K562 (cell line): ENCODE data around the gene TOMT. TPM values are rescaled to one million over a fixed set of nuclear protein-coding genes. Genes with fewer than 3 reads are reported as not detected.

Experiments
- ATAC-seq: fragments of 200-7000 bp; cut with Tn5 transposase; 3 replicates; pipeline ENCODE4 v1.9.1; 2020; ENCODE audit warnings: moderate library complexity
- BruUV-seq: library from RNA; stranded (reverse); fragments of 400-500 nt; replicated peaks from 2 replicates; lab custom pipeline; 2021; lab: Mats Ljungman, UMichigan
- CTCF ChIA-PET: fragments of 300-600 bp; formaldehyde crosslinking; extraction: SDS; loops from one replicate; lab custom pipeline; 2021; ENCODE audit warnings: low intra/inter-chr PET ratio; lab: Yijun Ruan, JAX
- POLR2A ChIA-PET: fragments of 300-600, 350-650 bp; sonication (Branson Sonifier 250); formaldehyde crosslinking; extraction: SDS; loops from one replicate; lab custom pipeline; 2021; ENCODE audit warnings: antibody characterized with exemption, inconsistent platforms; lab: Yijun Ruan, JAX
- DNase-seq, 4 experiments: peaks; one replicate each; pipeline versions ENCODE4 v3.0.0 to v3.0.0-alpha.2; 2011 to 2018; ENCODE audit warnings: low spot score in 3 of 4, mixed read lengths in 3 of 4; ENCODE audit errors: extremely low read depth in 1 of 4
- FAIRE-seq: peaks from 2 replicates; lab custom pipeline; 2011; peaks lifted over from hg19 to GRCh38; lab: Jason Lieb, UNC
- H2AFZ ChIP-seq: 2 replicates; pipeline ENCODE4 v1.6.0; 2011; ENCODE audit warnings: low read depth, low read length, control low read depth, inconsistent platforms
- H3K27ac ChIP-seq: fragments of 200-600 bp; 3 replicates; pipeline ENCODE4 v1.8.0; 2011; ENCODE audit warnings: low read depth, mild to moderate bottlenecking, control low read depth, inconsistent platforms, low read length, moderate library complexity, mixed read lengths; ENCODE audit errors: extremely low read depth
- H3K27me3 ChIP-seq, 2 experiments: fragments of 300-600 bp in 1 of 2; 2 replicates in 1 of 2; 3 replicates in 1 of 2; pipeline versions ENCODE4 v1.6.0 to v1.8.0; 2011; ENCODE audit warnings: inconsistent platforms in 2 of 2, low read length in 2 of 2, mild to moderate bottlenecking in 1 of 2, mixed read lengths in 1 of 2, moderate library complexity in 1 of 2; ENCODE audit not compliant: control insufficient read depth in 2 of 2, insufficient read depth in 2 of 2
- H3K36me3 ChIP-seq: fragments of 300-600 bp; 3 replicates; pipeline ENCODE4 v1.8.0; 2011; ENCODE audit warnings: mild to moderate bottlenecking, low read length, inconsistent platforms; ENCODE audit not compliant: control insufficient read depth, insufficient read depth
- H3K4me1 ChIP-seq, 2 experiments: fragments of 200-600 bp in 1 of 2; replicated peaks in 1 of 2; 2 replicates in 1 of 2; 3 replicates in 1 of 2; pipeline versions ENCODE4 v1.5.1 to v1.8.0; 2011; ENCODE audit warnings: inconsistent platforms in 2 of 2, low read length in 2 of 2, mild to moderate bottlenecking in 1 of 2, mixed read lengths in 1 of 2, moderate library complexity in 1 of 2; ENCODE audit not compliant: control insufficient read depth in 2 of 2, insufficient read depth in 2 of 2
- H3K4me2 ChIP-seq: 2 replicates; pipeline ENCODE4 v1.6.1; 2011; ENCODE audit warnings: low read length, control low read depth, inconsistent platforms, mixed read lengths; ENCODE audit not compliant: insufficient read depth
- H3K4me3 ChIP-seq: fragments of 200-600 bp; sonication (generic), shearing (Covaris generic); 2 replicates; pipeline ENCODE4 v1.5.1; 2016; ENCODE audit warnings: control low read depth, inconsistent platforms
- H3K79me2 ChIP-seq: fragments of 200-600 bp; 3 replicates; pipeline ENCODE4 v1.8.0; 2011; ENCODE audit warnings: low read length, inconsistent platforms; ENCODE audit not compliant: control insufficient read depth, insufficient read depth
- H3K9ac ChIP-seq, 2 experiments: 2 replicates each; pipeline versions ENCODE4 v1.6.0 to v1.6.1; 2011; ENCODE audit warnings: low read depth in 2 of 2, low read length in 2 of 2, control low read depth in 1 of 2, inconsistent platforms in 1 of 2, mild to moderate bottlenecking in 1 of 2, mixed read lengths in 1 of 2; ENCODE audit not compliant: insufficient read depth in 1 of 2
- H3K9me1 ChIP-seq: one replicate; pipeline ENCODE4 v1.6.0; 2011; ENCODE audit warnings: inconsistent platforms, mild to moderate bottlenecking, low read length, moderate library complexity; ENCODE audit not compliant: control insufficient read depth, insufficient read depth
- H3K9me3 ChIP-seq: replicated peaks from 2 replicates; pipeline ENCODE4 v1.5.1; 2011; ENCODE audit warnings: low read depth, low read length, inconsistent platforms; ENCODE audit not compliant: control insufficient read depth, insufficient read depth
- H4K20me1 ChIP-seq: replicated peaks from 2 replicates; pipeline ENCODE4 v1.6.1; 2011; ENCODE audit warnings: low read length, inconsistent platforms, mixed read lengths; ENCODE audit not compliant: control insufficient read depth, insufficient read depth
- FIP1L1 ChIP-seq: fragments of 200-400 bp; formaldehyde crosslinking; IDR thresholded peaks from 2 replicates; pipeline ENCODE4 v1.6.1; 2018; ENCODE audit warnings: mild to moderate bottlenecking, low read depth, low read length; ENCODE audit not compliant: poor library complexity, severe bottlenecking
- GABPA ChIP-seq: fragments of 200-800 bp; sonication (Bioruptor generic); conservative IDR thresholded peaks from 2 replicates; pipeline ENCODE4 v1.6.1; 2016; ENCODE audit warnings: low read depth, missing genetic modification characterization, missing compliant biosample characterization
- HDAC3 ChIP-seq: fragments of 450-650 bp; IDR thresholded peaks from 2 replicates; pipeline ENCODE4 v1.6.1; 2018; ENCODE audit warnings: borderline replicate concordance, mild to moderate bottlenecking, moderate library complexity; ENCODE audit not compliant: partially characterized antibody
- KLF16 ChIP-seq: IDR thresholded peaks from 2 replicates; pipeline ENCODE4 v1.6.1; 2016; ENCODE audit warnings: antibody characterized with exemption
- MTA3 ChIP-seq: fragments of 450-650 bp; formaldehyde crosslinking; IDR thresholded peaks from 2 replicates; pipeline ENCODE4 v1.6.1; 2017; ENCODE audit warnings: mild to moderate bottlenecking, borderline replicate concordance
- RAD21 ChIP-seq, 2 experiments: fragments of 250-450 bp in 1 of 2; fragments of 450-650 bp in 1 of 2; sonication (Bioruptor Pico) in 1 of 2; formaldehyde crosslinking in 1 of 2; IDR thresholded peaks in 1 of 2; conservative IDR thresholded peaks in 1 of 2; 2 replicates each; pipeline versions ENCODE4 v1.4.0 to v1.8.0; 2020 to 2022; ENCODE audit warnings: mild to moderate bottlenecking in 2 of 2, moderate library complexity in 1 of 2
- RHOXF2B ChIP-seq: fragments of 250-450 bp; sonication (Bioruptor Pico); conservative IDR thresholded peaks from 2 replicates; pipeline ENCODE4 v1.5.1; 2021
- ZC3H4 ChIP-seq: sonication (generic); formaldehyde crosslinking; IDR thresholded peaks from 2 replicates; pipeline ENCODE4 v1.9.0; 2021; ENCODE audit warnings: missing genetic modification reagents, borderline replicate concordance
- WGBS: fragments of 100-300 bp; shearing (Covaris generic); methylation state at CpG from one replicate; pipeline ENCODE4 v1.1.6; 2016; ENCODE audit warnings: low coverage, mixed read lengths; ENCODE audit not compliant: insufficient coverage; ENCODE audit errors: missing lambda C conversion rate; 5-methylcytosine and 5-hydroxymethylcytosine counted together
- in situ Hi-C: fragments of 300-500 bp; cut with MboI; formaldehyde crosslinking; loops from 4 replicates; pipeline ENCODE4 v1.15.0; 2018; ENCODE audit warnings: inconsistent platforms, mixed read lengths
- intact Hi-C: fragments of 100-400 bp; cut with micrococcal nuclease; formaldehyde crosslinking; loops from 2 replicates; pipeline ENCODE4 v1.14.2; 2022
- polyA plus RNA-seq, 8 experiments: library from polyadenylated mRNA; depleted of rRNA in 4 of 8; stranded (reverse) in 5 of 8; unstranded in 3 of 8; fragments of >200 nt; fragmentation: Nextera tagmentation in 2 of 8; fragmentation: Illumina TruSeq in 1 of 8; extraction: Ambion mirVana in 2 of 8; extraction: Trizol in 1 of 8; gene quantifications; 2 replicates each; pipeline versions ENCODE4 v1.2.1 to v1.2.3, GENCODE V29; 2011 to 2014; ENCODE audit warnings: inconsistent platforms in 1 of 8, missing spikeins in 1 of 8
- total RNA-seq, 7 experiments: library from RNA; depleted of rRNA in 6 of 7; stranded (reverse); fragments of >200 nt in 6 of 7; fragmentation: Illumina TruSeq in 2 of 7; extraction: Trizol in 2 of 7; gene quantifications; 2 replicates each; pipeline versions ENCODE4 v1.2.1 to v1.2.3, GENCODE V29; 2011 to 2021; ENCODE audit warnings: low replicate concordance in 1 of 7
- TF ChIP-seq, protein P1 (sequence below): fragments of 450-650 bp; IDR thresholded peaks from 2 replicates; pipeline ENCODE4 v1.6.1; 2017; ENCODE audit warnings: antibody characterized with exemption, mild to moderate bottlenecking
- TF ChIP-seq, protein P2 (sequence below): fragments of 250-450 bp; sonication (Bioruptor Pico); IDR thresholded peaks from 2 replicates; pipeline ENCODE4 v1.4.0; 2020

The TOMT gene
- total and polyA plus RNA-seq, 9 of the 15 experiments (the other 6 are each of a cell fraction or from before 2014, with no cell fraction given) = not detected

DNA sequence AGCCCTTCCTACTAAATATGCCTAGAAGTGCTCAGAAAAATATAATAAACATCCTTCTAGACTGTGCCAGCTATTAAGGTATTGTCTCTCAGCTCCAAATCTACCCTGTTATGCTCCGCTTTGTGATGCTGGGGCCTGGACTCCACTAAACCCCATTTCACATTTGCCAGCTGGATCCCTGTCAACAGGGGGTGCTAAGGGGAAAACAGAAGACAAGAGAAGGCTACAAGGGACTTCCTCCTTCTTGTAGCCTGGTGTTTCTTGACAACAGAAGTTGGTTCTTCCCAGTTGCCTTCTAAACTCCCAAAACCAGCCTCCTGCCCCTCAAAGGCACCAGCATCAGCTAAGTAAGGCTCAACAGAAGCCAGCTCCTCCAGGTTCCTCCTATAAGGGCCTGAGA, 30.6 kb upstream of the TOMT start:
- H3K4me3 ChIP-seq = no peak overlapping the region
- in situ Hi-C loops = no loop called here
- peak; percentile 42 for ATAC-seq
- no peak overlapping the region for H3K4me2 ChIP-seq
- no peak for FAIRE-seq
- peaks cover 94% of the 10 kb centered on the region for H3K79me2 ChIP-seq
- H3K27me3 ChIP-seq = no peaks in the 10 kb centered on the region
- H2AFZ ChIP-seq = no peak overlapping the region
- ChIA-PET POLR2A (interaction anchor here (0.7 to 1.3 kb wide), 8 partner anchors 9 to 740 kb away, joined by 3 to 5 read pairs (median 3); no protein-coding TSS in a partner anchor), CTCF (interaction anchor here (0.6 kb wide), 1 partner anchor 17 kb away, joined by 3 read pairs; no protein-coding TSS in a partner anchor)
- peak overlapping the region; percentile 49; the same call in 1 of the 3 replicates for H3K27ac ChIP-seq
- 94% methylated on average over 1 of the region's 1 CpG for WGBS
- H4K20me1 ChIP-seq = peaks cover 6% of the 10 kb centered on the region; the same call in 1 of the 2 replicates
- peaks cover 26% of the 10 kb centered on the region; the same call in 2 of the 3 replicates for H3K36me3 ChIP-seq
- H3K9ac ChIP-seq = no peak overlapping the region; a peak in 1 of 4 replicates
- peak in 2 of 4 experiments; percentile 24 to 55 for DNase-seq
- H3K9me3 ChIP-seq = no peaks in the 10 kb centered on the region
- H3K9me1 ChIP-seq = peaks cover 4% of the 10 kb centered on the region
- BruUV-seq = no TSS peak
- intact Hi-C loops = no loop called here
- H3K4me1 ChIP-seq = peaks cover 8 to 20% of the 10 kb centered on the region in 2 experiments; a peak in 4 of 5 replicates
- TF ChIP-seq, protein P1, sequence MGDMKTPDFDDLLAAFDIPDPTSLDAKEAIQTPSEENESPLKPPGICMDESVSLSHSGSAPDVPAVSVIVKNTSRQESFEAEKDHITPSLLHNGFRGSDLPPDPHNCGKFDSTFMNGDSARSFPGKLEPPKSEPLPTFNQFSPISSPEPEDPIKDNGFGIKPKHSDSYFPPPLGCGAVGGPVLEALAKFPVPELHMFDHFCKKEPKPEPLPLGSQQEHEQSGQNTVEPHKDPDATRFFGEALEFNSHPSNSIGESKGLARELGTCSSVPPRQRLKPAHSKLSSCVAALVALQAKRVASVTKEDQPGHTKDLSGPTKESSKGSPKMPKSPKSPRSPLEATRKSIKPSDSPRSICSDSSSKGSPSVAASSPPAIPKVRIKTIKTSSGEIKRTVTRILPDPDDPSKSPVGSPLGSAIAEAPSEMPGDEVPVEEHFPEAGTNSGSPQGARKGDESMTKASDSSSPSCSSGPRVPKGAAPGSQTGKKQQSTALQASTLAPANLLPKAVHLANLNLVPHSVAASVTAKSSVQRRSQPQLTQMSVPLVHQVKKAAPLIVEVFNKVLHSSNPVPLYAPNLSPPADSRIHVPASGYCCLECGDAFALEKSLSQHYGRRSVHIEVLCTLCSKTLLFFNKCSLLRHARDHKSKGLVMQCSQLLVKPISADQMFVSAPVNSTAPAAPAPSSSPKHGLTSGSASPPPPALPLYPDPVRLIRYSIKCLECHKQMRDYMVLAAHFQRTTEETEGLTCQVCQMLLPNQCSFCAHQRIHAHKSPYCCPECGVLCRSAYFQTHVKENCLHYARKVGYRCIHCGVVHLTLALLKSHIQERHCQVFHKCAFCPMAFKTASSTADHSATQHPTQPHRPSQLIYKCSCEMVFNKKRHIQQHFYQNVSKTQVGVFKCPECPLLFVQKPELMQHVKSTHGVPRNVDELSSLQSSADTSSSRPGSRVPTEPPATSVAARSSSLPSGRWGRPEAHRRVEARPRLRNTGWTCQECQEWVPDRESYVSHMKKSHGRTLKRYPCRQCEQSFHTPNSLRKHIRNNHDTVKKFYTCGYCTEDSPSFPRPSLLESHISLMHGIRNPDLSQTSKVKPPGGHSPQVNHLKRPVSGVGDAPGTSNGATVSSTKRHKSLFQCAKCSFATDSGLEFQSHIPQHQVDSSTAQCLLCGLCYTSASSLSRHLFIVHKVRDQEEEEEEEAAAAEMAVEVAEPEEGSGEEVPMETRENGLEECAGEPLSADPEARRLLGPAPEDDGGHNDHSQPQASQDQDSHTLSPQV = no peak
- no peak for TF ChIP-seq MTA3
- TF ChIP-seq HDAC3 = no peak
- no peak for TF ChIP-seq ZC3H4 (CRISPR knock-in tag)
- TF ChIP-seq, protein P2, sequence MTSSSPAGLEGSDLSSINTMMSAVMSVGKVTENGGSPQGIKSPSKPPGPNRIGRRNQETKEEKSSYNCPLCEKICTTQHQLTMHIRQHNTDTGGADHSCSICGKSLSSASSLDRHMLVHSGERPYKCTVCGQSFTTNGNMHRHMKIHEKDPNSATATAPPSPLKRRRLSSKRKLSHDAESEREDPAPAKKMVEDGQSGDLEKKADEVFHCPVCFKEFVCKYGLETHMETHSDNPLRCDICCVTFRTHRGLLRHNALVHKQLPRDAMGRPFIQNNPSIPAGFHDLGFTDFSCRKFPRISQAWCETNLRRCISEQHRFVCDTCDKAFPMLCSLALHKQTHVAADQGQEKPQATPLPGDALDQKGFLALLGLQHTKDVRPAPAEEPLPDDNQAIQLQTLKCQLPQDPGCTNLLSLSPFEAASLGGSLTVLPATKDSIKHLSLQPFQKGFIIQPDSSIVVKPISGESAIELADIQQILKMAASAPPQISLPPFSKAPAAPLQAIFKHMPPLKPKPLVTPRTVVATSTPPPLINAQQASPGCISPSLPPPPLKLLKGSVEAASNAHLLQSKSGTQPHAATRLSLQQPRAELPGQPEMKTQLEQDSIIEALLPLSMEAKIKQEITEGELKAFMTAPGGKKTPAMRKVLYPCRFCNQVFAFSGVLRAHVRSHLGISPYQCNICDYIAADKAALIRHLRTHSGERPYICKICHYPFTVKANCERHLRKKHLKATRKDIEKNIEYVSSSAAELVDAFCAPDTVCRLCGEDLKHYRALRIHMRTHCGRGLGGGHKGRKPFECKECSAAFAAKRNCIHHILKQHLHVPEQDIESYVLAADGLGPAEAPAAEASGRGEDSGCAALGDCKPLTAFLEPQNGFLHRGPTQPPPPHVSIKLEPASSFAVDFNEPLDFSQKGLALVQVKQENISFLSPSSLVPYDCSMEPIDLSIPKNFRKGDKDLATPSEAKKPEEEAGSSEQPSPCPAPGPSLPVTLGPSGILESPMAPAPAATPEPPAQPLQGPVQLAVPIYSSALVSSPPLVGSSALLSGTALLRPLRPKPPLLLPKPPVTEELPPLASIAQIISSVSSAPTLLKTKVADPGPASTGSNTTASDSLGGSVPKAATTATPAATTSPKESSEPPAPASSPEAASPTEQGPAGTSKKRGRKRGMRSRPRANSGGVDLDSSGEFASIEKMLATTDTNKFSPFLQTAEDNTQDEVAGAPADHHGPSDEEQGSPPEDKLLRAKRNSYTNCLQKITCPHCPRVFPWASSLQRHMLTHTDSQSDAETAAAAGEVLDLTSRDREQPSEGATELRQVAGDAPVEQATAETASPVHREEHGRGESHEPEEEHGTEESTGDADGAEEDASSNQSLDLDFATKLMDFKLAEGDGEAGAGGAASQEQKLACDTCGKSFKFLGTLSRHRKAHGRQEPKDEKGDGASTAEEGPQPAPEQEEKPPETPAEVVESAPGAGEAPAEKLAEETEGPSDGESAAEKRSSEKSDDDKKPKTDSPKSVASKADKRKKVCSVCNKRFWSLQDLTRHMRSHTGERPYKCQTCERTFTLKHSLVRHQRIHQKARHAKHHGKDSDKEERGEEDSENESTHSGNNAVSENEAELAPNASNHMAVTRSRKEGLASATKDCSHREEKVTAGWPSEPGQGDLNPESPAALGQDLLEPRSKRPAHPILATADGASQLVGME (CRISPR knock-in tag) = no peak
- TF ChIP-seq FIP1L1 = no peak
- no peak for TF ChIP-seq RHOXF2B (CRISPR knock-in tag)
- no peak for TF ChIP-seq KLF16
- peak; percentile 11; a peak in 1 of 4 replicates for TF ChIP-seq RAD21 (CRISPR knock-in tag; conservative IDR thresholded peaks at IDR 0.05 in 1 of 2, IDR thresholded peaks at IDR 0.05 in 1 of 2)
- TF ChIP-seq GABPA (tag) = 0 out of 2 replicates have a peak, but pooled peaks have one; percentile 22
